ENCODE data around the gene VAV3. TPM values are rescaled to one million over a fixed set of nuclear protein-coding genes. Genes with fewer than 3 reads are reported as not detected.
"Not testable (repeated sequence)": the region's sequence is repeated elsewhere in the genome, so short reads cannot be mapped to it uniquely, and the experiment has no call there.

VAV3 gene
- total RNA-seq, 1 donor from 2014 or later: 4.5 TPM

DNA sequence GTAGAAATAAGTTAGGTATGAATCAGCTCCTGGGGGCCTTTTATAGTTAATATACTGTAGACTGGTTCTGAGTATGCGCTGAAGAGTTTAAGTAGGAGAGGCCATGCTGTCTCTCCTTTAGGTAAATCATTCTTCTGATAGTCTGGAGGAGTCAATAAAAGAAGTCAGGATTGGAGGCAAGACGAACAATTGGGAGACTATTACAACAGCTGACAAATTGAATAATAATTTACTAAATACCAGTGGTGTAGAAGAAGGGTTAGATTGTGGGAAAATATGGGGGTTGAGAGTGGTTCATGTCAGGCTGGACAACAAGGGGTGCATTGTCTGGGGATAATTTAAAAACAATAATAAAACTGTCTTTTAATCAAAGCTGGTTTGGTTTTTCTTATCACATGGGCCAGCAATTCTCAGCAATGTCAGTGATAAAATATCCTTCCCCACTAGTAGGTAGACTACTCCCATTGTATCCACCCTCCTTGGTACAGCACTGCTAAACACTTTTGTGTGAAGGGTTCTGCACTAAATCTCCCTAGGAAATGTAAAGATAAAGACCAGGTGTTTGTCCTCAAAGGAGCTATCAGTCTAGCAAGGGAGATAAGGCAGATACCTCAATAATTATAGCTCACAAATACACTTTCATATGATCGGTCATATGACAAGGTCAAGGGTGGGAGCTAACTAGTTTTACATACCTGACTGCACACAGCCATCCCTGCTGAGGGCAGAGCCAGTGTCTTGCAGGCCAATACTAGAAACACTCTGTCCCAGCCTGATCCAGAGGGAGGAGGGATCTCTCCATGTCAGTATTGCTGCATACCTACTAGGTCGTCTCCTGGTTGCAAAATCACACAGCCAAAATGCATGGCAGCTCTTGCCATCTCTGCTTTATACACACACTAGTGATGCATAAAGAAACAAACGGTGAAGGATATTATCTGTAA is 299.7 kb downstream of the VAV3 start:
- FAIRE-seq: no peak
- no peak for DNase-seq (ENCODE audit: low spot score in 2 of 2)

DNA sequence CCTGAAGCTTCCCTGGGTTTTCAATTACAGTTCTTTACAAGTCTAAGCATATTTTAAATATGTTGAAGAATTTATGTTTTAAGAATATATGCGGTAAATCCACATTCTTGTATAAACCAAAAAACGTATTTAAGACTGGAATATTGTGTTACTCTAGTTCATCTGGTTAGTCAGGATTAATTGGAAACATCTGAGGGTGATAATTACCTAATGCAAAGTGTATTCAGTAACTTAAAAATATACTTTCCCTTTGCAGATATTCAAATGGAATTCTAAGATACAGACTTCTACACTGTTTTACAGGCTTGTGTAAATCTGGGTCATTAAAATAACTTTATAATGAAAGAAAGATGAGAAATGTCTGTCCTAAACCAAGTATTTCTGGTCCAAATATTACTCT is 302.0 kb downstream of the VAV3 start:
- DNase-seq (ENCODE audit: low spot score in 2 of 2) (no peak), FAIRE-seq (no peak)

DNA sequence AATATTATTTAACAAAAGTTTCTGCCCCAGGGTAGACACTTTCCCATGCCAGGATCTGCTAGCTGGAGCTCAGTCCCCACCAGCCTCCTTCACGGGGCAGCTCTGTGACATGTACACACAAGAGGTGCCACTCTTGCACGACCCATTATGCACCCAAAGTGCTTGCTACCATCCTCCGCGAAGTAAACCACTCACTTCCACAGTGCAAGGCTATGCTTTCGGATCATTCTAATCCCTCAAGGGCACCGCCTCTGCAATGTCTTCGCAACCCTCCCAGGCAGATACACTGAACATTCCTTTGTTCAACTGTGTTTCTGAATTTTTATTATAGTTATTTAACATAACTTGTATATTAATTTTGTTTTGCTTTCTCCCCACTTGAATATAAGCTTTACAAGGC is 303.8 kb downstream of the VAV3 start:
- DNase-seq (ENCODE audit: low spot score in 2 of 2) (no peak), FAIRE-seq (no peak)

DNA sequence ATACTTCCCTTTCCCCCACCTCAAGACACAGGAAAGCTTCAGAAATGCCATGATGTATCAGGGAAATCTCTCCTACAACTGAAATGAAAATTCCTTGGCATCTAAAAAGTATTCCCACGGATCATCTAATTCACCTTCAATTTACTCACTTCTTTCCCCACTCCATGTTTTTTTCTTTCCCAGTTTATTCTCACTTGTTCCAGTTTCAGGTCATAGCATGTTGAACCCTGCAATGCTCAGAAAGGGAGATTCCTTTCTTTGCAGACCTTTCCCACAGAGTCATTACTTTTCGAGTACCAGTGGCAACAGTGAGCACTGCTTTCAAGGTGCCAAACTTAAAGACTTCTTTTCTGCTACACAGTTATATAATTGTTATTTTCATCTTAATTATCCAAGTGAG is 305.0 kb downstream of the VAV3 start:
- DNase-seq (ENCODE audit: low spot score in 2 of 2) (no peak), FAIRE-seq (no peak)

DNA sequence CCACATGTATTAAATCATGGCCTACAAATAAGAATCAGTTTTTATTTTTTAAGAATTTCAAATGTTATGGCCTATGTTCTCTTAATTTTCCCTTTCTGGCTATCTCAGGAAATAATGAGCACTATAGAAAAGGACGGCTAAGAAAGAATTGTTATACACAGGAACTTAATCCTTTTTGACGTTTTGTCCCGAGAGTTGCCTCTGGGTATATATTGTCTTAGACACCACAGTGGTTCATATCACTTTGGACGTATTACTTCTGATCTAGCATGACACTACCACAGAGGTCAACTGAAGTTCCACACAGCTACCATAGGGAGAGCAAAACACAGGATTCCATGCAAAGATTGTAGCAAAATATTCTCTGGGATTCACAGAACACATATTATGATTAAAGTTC is 307.6 kb downstream of the VAV3 start:
- DNase-seq (ENCODE audit: low spot score in 2 of 2): no peak
- FAIRE-seq: no peak

DNA sequence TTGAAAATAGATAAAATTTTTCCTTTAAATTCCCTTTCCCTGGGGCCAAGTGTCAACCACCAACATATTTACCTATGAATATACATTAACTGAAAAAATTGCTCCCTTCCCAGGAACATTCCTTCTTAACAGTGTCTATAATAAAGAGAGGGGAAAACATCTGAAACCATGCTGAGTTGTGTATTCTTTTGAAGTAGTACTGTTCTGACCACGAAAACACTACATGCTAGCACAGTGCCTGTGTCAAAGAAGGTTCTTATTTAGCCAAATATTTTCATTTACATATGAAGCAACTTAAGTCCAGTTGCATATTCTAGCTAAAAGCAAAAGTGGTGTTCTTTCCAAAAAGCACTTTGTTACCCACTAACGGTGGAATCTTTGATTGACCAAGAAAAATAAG is 311.2 kb downstream of the VAV3 start:
- FAIRE-seq (no peak), DNase-seq (ENCODE audit: low spot score in 2 of 2) (no peak)

DNA sequence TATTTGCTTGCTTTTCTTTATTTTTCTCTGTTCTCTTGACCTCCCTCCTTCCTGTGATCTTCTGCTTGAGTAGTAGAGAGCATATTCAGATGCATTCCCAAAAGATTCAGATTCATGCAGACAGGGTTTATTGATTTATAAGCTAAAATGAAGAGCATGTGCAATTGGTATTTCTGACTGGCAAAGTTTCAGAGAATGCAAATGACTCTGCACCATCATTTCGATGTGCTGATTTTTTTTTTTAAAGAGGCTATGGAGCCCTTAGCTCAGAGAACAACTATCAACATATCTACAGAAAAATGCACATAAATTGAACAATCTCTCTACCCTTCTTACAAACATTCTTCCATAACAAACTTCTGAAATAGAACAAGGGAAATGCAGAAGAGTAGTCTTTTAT is 312.0 kb downstream of the VAV3 start:
- FAIRE-seq: no peak
- DNase-seq (ENCODE audit: low spot score in 2 of 2): no peak

DNA sequence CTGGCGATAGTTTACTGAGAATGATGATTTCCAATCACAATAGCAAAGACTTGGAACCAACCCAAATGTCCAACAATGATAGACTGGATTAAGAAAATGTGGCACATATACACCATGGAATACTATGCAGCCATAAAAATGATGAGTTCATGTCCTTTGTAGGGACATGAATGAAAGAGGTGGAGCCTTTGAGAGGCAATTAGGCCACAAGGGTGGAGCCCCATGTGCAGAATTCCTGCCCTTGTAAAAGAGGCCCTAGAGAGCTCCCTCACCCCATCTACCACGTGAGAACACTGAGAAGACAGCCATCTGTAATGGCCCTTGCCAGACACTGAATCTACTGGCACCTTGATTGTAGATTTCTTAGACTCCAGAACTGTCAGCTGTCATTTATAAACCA is 314.2 kb downstream of the VAV3 start:
- FAIRE-seq; DNase-seq (ENCODE audit: low spot score in 2 of 2): not testable (repeated sequence)

DNA sequence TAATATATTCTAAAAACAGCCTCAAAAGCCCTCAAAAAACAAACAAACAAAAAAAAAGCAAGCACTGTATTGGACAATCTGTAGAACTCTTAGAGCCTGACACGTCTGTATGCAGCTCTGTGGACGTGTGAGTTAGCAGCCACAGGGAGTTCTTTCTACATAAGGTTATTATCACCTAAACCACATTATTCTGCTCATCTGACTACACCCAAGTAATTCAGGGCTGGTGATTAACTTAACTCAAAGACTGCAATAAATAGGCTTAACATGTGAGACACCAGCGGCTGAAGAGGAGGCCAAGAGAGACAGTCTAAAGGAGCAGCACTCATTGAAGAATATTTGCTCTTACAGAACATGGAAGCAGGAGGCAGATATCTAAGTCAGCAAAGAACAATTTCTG is 316.0 kb downstream of the VAV3 start:
- DNase-seq (ENCODE audit: low spot score in 2 of 2) (no peak), FAIRE-seq (no peak)

DNA sequence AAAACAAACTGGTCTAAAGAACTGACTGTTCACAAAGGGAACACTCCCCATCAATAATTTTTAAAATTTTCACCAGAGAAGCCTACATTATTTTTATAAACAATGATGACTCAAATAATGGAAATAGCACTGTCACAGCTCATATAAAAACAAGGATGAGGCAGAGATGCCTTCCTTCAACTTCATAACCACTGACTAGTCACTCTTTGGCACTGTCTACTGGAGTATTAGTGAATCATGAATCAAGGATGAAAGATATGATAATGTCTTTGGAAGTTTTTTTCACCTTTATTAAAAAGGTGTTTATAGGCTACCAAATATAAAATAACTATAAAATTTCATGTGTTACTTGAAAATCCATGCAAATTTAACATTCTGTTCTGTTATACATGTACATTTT is 316.9 kb downstream of the VAV3 start:
- FAIRE-seq (no peak), DNase-seq (ENCODE audit: low spot score in 2 of 2) (no peak)

DNA sequence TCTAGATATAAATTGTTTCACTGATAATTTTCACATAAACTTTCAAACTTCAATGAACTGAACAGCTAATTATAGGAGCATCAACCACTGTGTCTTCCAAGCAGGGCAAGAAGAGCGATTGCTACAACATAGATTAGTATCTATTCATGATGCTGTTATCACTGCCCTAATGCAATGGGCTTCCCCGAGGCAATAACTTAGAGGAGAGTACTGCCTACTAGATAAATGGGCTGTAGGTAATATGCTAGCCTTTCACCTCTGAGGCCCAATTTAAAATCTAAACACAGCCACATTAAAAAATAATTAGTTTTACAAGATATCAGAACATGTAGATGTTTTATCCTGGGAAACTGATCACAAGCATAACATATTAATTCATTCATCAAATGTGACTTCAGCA is 318.0 kb downstream of the VAV3 start:
- DNase-seq (ENCODE audit: low spot score in 2 of 2) (no peak), FAIRE-seq (no peak)

DNA sequence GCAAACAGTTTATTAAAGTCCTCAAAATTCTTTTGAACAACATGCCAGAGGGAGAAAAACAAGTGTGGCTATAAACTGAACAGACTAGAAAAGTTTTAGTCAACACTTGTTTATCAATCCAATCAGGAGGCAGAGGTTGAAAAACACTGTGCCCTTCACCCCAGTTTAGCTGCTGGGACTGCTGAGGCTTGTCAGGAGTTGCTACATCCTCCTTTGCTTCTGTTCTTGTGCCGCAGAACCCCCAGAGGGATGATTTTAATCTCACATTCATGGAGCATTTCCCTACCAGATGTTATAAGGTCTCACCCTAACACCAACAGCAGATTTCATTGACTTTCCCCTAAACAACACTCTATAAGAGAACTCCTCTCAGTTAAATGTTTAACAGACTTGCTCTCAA is 321.2 kb downstream of the VAV3 start:
- FAIRE-seq (no peak), DNase-seq (ENCODE audit: low spot score in 2 of 2) (no peak)

DNA sequence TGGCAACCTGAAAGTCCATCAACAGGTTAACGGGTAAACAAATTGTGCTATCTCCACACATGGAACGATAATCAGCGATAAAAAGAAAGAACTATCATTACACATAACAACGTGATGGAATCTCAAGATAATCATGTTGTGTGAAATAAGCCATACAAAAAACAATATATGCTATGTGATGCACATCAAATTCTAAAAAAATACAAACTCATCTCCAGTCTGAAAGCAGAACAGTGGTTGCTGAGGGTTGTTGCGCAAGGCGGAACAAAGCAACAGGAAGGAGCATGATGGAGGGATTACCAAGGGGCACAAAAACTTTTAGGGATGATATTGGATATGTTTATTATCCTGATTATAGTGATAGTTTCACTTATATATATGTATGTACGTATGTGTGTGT is 324.8 kb downstream of the VAV3 start:
- DNase-seq (ENCODE audit: low spot score in 2 of 2) (no peak), FAIRE-seq (no peak)

DNA sequence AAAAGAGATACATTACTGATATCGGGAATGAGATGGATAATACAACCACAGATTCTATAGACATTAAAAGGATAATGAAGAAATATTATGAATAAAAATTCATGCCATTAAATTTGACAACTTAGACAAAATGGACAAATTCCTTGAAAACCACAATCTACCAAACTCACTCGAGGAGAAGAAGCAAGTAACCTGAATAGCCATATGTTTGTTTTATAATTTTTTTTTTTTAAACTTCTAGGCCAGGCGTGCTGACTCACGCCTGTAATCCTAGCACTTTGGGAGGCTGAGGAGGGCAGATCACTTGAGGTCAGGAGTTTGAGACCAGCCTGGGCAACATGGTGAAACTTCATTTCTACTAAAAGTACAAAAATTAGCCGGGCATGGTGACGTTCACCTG is 327.9 kb downstream of the VAV3 start:
- DNase-seq (ENCODE audit: low spot score in 2 of 2) (no peak), FAIRE-seq (no peak)

DNA sequence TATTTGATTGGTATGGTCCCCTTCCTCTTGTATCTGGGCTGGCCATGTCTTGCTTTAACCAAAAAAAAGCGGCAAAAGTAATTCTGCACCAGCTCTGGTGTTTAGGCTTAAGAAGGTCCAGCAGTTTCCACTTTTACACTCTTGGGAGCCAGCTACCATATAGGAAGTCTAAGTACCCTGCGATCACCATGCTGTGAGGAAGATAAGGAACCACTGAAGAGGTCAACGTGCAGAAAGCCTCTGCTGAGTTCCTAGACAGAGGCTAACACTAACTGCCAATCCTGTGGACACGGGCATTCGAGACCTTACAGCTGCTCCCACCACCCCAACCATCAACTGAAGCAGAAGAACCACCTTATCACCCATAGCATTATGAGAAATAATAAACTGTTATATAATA is 331.4 kb downstream of the VAV3 start:
- no peak for DNase-seq (ENCODE audit: low spot score in 2 of 2)
- FAIRE-seq: no peak

DNA sequence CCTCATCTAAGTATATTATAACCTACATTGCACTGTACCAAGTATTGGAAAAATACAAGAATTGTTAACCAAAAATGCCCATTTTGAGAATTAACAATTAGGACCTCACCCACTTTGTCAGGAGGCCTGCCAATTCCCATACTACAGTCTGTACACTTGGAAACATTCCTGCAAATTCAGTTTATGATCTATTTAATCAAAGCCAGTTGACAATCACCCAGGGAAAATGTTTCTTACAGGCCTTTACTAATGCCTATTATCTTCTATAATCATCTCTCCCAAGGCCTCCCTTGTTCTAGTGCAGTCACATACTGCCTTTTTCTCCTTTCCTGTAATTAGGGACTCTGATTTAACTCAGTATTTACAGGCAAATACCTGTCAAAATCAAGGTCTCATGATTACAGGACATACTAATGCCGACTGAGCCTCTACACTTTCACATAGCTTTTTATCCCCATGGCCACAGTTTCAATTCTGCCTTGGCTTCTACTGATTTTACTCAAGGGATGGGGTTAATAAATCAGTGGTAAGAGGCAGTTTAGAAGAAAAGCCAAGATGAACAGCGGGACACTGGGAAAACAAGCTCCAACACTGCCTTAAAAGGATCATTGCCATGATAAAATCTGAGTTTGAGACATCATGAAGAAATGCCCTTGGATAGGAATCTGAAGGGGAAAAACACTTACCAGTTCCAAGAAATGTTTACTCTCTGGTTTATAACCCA is 338.7 kb downstream of the VAV3 start:
- no peak for FAIRE-seq
- no peak for DNase-seq (ENCODE audit: low spot score in 2 of 2)

DNA sequence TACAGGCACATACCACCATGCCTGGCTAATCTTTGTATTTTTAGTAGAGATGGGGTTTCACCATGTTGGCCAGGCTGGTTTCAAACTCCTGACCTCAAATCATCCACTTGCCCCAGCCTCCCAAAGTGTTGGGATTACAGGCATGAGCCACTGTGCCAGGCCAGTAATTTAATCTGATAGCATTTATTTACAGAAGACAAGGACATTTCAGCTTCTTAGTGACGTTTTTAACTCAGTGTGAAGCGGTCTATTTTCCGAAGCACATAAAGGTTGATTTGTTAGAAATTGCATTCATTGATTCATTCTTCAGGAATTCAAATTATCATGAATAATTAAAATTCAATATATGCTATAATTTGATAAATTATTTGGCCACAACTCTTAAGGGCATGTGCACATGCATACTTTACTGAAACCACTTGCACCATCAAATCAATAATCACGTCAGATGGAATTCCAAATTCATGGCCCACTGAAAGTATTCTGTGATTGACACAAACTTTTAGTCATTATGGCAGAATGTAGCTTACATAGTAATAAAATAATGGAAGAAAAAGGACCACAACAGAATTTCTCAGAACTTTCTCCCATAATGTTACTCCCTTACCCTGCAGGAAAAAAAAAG is 339.5 kb downstream of the VAV3 start:
- no peak for FAIRE-seq
- no peak for DNase-seq (ENCODE audit: low spot score in 2 of 2)

DNA sequence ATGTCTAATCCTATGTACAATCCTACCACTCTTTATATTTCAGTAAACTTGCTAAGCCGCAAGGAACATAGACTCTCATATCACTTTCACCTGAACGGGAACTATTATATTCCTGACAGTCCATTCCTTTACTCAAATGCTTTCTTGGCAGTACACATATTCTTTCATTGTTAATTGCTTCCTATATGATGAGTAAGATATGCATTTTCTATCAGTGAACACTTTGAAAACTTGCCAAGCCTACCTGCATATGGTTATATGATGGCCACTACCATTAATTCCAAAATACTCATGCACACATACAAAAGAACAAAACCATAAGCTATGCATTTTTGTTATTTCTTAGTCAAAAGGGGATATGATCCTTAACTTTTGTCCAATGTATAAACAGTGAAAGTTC is 341.5 kb downstream of the VAV3 start:
- DNase-seq (ENCODE audit: low spot score in 2 of 2) (no peak), FAIRE-seq (no peak)

DNA sequence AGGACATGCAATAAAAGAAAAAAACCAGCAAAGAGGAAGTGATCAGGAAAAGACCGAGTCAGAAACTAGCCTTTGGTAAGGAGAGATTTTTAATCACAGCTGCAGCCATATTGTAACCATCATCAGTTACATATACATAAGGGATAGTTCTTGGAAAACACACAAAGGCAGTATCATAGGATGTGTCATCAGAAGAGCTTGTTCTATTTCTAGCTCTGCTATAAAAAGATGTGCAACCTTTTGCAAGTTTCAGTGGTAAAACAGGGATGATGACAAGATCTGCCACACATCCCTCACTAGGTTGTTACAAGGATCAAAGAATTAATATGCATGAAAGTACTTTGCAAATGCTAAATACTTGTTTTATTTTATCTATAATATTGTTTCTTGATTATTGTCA is 342.0 kb downstream of the VAV3 start:
- FAIRE-seq (no peak), DNase-seq (ENCODE audit: low spot score in 2 of 2) (no peak)

DNA sequence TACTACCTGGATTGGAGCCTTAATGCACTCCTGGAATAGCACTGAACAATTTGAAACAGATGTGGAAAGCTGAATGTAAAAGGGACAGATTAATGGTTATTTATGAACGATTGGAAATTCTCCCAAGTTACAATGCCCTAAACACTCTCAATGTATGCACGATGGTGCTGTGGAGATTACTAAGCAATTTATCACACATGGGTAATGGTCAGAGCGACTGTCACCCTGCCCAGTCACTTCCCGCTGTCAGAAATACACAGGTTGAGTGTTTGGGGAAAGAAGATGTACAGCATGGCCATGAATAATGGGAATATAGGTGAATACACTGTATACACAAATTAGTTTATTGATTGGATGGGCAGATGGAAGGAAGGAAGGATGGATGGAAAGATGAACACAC is 342.4 kb downstream of the VAV3 start:
- FAIRE-seq (no peak), DNase-seq (ENCODE audit: low spot score in 2 of 2) (no peak)

DNA sequence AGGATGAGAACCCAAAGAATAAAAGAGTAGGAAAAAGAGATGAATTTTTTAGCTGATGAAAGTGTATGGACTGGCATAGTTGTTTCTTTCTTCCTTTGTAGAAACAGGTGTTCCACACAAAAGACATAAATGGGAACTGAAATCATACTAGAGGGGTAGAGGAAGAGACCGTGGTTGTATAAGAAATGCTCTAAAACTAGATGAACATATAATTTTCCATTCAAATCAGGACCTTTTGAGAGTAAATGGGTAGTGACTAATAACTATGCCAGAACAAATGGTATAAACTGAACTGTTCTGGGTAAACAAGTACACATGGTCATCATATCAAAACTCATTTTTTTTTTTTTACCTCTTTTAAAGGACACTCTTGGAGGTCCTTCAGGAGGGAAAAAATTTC is 344.2 kb downstream of the VAV3 start:
- DNase-seq (ENCODE audit: low spot score in 2 of 2) (no peak), FAIRE-seq (no peak)

DNA sequence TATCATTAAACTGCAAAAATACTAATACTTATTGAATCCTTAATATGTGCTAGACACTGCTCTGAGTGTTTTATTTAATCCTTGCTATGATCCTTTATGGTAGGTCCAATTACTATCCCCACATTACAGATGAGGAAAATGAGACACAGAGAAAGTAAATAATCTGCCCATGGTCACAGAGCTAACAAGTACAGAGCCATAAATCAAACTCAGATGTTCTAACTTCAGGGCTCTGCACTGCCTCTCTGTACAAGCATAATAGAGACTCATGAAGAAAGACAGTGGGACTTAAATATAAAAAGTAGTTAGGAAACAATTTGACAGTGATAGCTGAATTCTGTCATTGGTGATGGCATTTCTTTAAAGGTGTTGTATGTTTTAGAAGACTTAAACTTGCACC is 346.4 kb downstream of the VAV3 start:
- no peak for FAIRE-seq
- DNase-seq (ENCODE audit: low spot score in 2 of 2): no peak

All from frontal cortex (tissue), 4 donors.